Lung (tissue), 12 donors: ENCODE data around the gene SERPIND1. TPM values are rescaled to one million over a fixed set of nuclear protein-coding genes. Genes with fewer than 3 reads are reported as not detected.

ENCODE experiments used
- ATAC-seq: fragments of 200-7000 bp; cut with Tn5 transposase; one replicate; pipeline ENCODE4 v1.9.1; 2020; ENCODE audit warnings: moderate number of reproducible peaks; ENCODE audit not compliant: insufficient read depth, low FRiP score
- DNase-seq, 3 donors: peaks; one replicate each; pipeline ENCODE4 v3.0.0-alpha.2; 2013 to 2017
- H3K27ac ChIP-seq, 2 donors: one replicate each; pipeline ENCODE4 v1.5.1; 2013; ENCODE audit warnings: mild to moderate bottlenecking in 2 of 2, moderate library complexity in 2 of 2, control low read depth in 1 of 2, inconsistent platforms in 1 of 2, low read depth in 1 of 2, low read length in 1 of 2
- H3K27me3 ChIP-seq, 3 donors: one replicate each; pipeline ENCODE4 v1.5.1; 2013; ENCODE audit warnings: low read length in 2 of 3; ENCODE audit not compliant: control insufficient read depth in 3 of 3, insufficient read depth in 3 of 3
- H3K36me3 ChIP-seq, 4 donors: one replicate each; pipeline ENCODE4 v1.5.1; 2013; ENCODE audit warnings: low read length in 4 of 4, mild to moderate bottlenecking in 1 of 4, moderate library complexity in 1 of 4; ENCODE audit not compliant: control insufficient read depth in 4 of 4, insufficient read depth in 4 of 4
- H3K4me1 ChIP-seq, 5 donors: one replicate each; pipeline ENCODE4 v1.5.1; 2013; ENCODE audit warnings: low read length in 5 of 5, mild to moderate bottlenecking in 2 of 5, moderate library complexity in 1 of 5; ENCODE audit not compliant: control insufficient read depth in 5 of 5, insufficient read depth in 5 of 5
- H3K4me3 ChIP-seq: one replicate; pipeline ENCODE4 v1.5.1; 2013; ENCODE audit warnings: mild to moderate bottlenecking, control low read depth, moderate library complexity
- H3K9ac ChIP-seq, 2 donors: one replicate each; pipeline ENCODE4 v1.5.1; 2013; ENCODE audit warnings: low read length in 2 of 2, control low read depth in 1 of 2; ENCODE audit not compliant: insufficient read depth in 1 of 2
- H3K9me3 ChIP-seq, 4 donors: one replicate each; pipeline ENCODE4 v1.5.1; 2013; ENCODE audit warnings: low read length in 3 of 4, mild to moderate bottlenecking in 1 of 4, moderate library complexity in 1 of 4; ENCODE audit not compliant: control insufficient read depth in 4 of 4, insufficient read depth in 3 of 4
- WGBS, 2 donors: extraction: QIAGEN DNeasy Blood & Tissue Kit; methylation state at CpG; one replicate each; pipeline ENCODE4 v1.1.7; 2013; 5-methylcytosine and 5-hydroxymethylcytosine counted together
- polyA plus RNA-seq, 2 donors: library from polyadenylated mRNA; stranded (reverse); fragments of 200-250 nt; gene quantifications; one replicate each; pipeline ENCODE4 v1.2.1, GENCODE V29; 2013
- total RNA-seq, 2 donors: library from RNA; depleted of rRNA in 1 of 2; stranded (reverse); fragments of >200 nt in 1 of 2; gene quantifications; one replicate each; pipeline ENCODE4 v1.2.1, GENCODE V29; 2014 to 2021
- TF ChIP-seq, protein P1 (sequence below): IDR thresholded peaks from 2 replicates; pipeline ENCODE4 v1.5.1; 2012; ENCODE audit warnings: mild to moderate bottlenecking; ENCODE audit errors: control extremely low read depth, extremely low read depth
- donor health status: control.
- donor health status: control.
- donor health status: Bipolar disorder and iron deficiency.
- donor health status: healthy.
- donor health status: DM: yes; HTN: yes; CAD: no.

SERPIND1 gene
- total and polyA plus RNA-seq, 4 donors, result 0.02 to 2.0 (median 0.75) TPM

DNA sequence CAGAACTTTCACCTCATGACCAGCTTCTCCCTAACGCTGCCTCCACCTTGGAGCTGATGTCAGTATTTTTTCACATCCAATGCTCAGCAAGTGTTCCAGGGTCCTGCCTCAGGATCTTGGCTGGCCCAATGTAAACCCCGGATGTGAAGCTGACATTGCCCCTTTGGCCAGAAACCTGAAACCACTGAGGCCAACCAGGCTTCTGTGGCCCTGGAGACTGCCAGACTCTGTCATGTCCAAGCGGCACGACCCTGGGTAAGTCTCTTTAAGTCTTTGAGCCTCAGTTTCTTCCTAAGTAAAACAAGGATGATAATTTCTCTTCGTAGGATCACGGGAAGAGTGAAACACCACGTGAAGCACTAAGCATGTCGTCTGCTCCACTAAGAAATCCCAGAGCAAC is 22.8 kb downstream of the SERPIND1 start:
- WGBS, 2 donors, result 94 to 95% methylated on average over 8 of the region's 8 CpGs
- TF ChIP-seq, protein P1, sequence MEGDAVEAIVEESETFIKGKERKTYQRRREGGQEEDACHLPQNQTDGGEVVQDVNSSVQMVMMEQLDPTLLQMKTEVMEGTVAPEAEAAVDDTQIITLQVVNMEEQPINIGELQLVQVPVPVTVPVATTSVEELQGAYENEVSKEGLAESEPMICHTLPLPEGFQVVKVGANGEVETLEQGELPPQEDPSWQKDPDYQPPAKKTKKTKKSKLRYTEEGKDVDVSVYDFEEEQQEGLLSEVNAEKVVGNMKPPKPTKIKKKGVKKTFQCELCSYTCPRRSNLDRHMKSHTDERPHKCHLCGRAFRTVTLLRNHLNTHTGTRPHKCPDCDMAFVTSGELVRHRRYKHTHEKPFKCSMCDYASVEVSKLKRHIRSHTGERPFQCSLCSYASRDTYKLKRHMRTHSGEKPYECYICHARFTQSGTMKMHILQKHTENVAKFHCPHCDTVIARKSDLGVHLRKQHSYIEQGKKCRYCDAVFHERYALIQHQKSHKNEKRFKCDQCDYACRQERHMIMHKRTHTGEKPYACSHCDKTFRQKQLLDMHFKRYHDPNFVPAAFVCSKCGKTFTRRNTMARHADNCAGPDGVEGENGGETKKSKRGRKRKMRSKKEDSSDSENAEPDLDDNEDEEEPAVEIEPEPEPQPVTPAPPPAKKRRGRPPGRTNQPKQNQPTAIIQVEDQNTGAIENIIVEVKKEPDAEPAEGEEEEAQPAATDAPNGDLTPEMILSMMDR, result no peak
- DNase-seq (no peak), ATAC-seq (no peak)
- H3K9me3 ChIP-seq, result no peaks in the 10 kb centered on the region
- H3K27me3 ChIP-seq, result no peaks in the 10 kb centered on the region
- peaks cover 0 to 4% (median 0%) of the 10 kb centered on the region in 5 donors for H3K4me1 ChIP-seq
- H3K4me3 ChIP-seq, result no peak overlapping the region
- no peak overlapping the region for H3K9ac ChIP-seq
- H3K36me3 ChIP-seq, result peaks cover 0 to 52% (median 11%) of the 10 kb centered on the region in 4 donors
- H3K27ac ChIP-seq, result no peak overlapping the region

DNA sequence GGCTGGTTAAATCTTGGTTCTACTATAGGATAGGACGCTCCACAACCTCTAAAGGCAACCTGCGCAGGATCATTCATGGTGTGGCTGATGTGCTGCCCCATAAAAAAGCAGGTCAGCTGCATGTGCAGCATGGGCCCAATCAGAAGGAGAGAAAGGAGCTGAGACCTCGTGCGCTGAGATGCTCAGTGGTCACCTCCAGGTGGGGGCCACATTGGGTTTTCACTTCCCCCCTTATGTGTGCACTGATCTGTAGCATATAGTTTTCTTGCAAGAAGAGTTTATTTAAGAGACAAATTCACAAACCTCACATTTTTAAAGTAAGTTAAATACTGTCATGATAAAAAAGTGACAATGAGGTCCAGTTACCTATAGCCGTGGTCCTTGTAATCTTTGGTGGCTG is 24.3 kb downstream of the SERPIND1 start:
- TF ChIP-seq, protein P1, result no peak
- no peak for ATAC-seq
- no peak for DNase-seq
- H3K27me3 ChIP-seq, result no peaks in the 10 kb centered on the region
- no peak overlapping the region for H3K27ac ChIP-seq
- H3K9ac ChIP-seq, result no peak overlapping the region
- H3K4me1 ChIP-seq, result peaks cover 0 to 4% (median 0%) of the 10 kb centered on the region in 5 donors
- WGBS, 2 donors, result 93 to 96% methylated on average over 5 of the region's 5 CpGs
- no peaks in the 10 kb centered on the region for H3K9me3 ChIP-seq
- H3K36me3 ChIP-seq, result peaks cover 2 to 52% (median 15%) of the 10 kb centered on the region in 4 donors
- H3K4me3 ChIP-seq, result no peak overlapping the region

DNA sequence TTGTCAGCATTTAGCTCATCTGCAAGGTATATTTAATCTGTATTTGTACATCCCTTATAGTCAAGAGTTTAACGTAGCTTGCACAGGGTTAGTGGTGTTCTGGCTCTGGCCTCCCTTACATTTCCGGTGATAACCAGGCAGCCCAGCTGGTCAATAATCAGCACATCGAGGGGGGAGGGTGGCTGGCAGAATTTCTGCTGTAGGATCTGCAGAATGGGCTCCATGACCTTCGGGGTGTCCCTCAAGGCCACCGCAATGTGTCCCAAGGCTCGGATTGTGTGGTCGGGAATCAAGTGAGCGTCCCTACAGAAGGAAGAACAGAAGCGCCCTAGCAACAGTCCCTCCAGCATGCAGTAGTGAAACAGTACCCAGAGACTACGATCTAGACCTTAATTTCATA is 25.1 kb downstream of the SERPIND1 start:
- DNase-seq (no peak), ATAC-seq (no peak)
- H3K36me3 ChIP-seq, result peaks cover 2 to 60% (median 15%) of the 10 kb centered on the region in 4 donors
- no peak overlapping the region for H3K4me3 ChIP-seq
- TF ChIP-seq, protein P1, result no peak
- H3K4me1 ChIP-seq, result peaks cover 0 to 4% (median 0%) of the 10 kb centered on the region in 5 donors
- 94 to 95% methylated on average over 10 of the region's 10 CpGs for WGBS, 2 donors
- no peaks in the 10 kb centered on the region for H3K9me3 ChIP-seq
- no peaks in the 10 kb centered on the region for H3K27me3 ChIP-seq
- H3K9ac ChIP-seq, result no peak overlapping the region
- no peak overlapping the region for H3K27ac ChIP-seq

DNA sequence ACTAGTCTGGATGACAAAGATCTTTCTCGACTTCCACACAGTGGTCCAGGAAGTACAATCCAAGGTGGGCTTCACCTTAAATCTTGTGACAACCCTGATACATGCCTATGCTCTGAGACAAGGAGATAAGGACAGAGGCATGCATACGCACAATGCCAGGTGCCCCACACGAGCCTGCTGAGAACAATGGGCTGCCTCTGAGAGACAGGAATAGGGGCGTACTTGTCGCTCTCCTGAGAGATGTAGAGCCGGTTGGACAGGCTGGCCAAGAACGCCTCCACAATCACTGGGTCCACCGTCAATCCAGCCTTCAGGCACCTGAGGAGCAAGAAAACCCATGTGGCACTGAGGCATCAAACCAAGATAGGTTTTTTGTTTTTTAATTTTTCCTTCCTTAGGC is 25.5 kb downstream of the SERPIND1 start:
- ATAC-seq (no peak), DNase-seq (peak; percentile 33 to 62 (median 46))
- TF ChIP-seq, protein P1, result no peak
- Histone ChIP-seq H3K4me1 (peaks cover 0 to 4% (median 0%) of the 10 kb centered on the region in 5 donors), H3K4me3 (no peak overlapping the region), H3K36me3 (peaks cover 2 to 65% (median 17%) of the 10 kb centered on the region in 4 donors), H3K9ac (no peak overlapping the region), H3K27me3 (no peaks in the 10 kb centered on the region), H3K9me3 (no peaks in the 10 kb centered on the region), H3K27ac (no peak overlapping the region)
- WGBS, 2 donors, result 89 to 90% methylated on average over 8 of the region's 8 CpGs
